GM21381 (cell line): ENCODE data around the gene ZSCAN30.
A peak's percentile ranks its signal among the peaks of the same experiment; 100 is the strongest.
"Not testable (repeated sequence)": the region's sequence is repeated elsewhere in the genome, so short reads cannot be mapped to it uniquely, and the experiment has no call there.

ENCODE experiments used
- ATAC-seq: cut with Tn5 transposase; IDR thresholded peaks from one replicate; pipeline ENCODE4 v1.9.1; 2021; ENCODE audit warnings: mild to moderate bottlenecking, moderate library complexity; ENCODE audit not compliant: unreplicated experiment

Gene ZSCAN30

DNA sequence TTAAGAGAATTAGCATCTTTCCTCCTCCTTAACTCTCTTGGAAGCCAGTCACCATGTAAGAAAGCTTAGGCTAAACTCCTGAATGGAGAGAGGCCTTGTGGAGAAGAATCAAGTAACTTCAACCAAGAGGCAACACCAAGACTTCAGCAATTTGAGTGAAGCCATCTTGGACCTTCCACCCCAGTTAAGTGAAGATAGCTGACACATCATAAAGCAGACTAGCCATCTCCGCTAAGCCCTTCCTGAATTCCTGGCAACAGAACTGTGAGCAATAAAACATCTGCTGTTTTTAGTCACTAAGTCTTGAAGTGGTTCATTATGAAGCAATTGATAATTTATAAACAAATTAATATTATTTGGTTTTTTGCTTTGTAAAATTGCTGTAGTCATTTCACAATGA lies 50.7 kb downstream of the ZSCAN30 start:
- ATAC-seq, result no peak

DNA sequence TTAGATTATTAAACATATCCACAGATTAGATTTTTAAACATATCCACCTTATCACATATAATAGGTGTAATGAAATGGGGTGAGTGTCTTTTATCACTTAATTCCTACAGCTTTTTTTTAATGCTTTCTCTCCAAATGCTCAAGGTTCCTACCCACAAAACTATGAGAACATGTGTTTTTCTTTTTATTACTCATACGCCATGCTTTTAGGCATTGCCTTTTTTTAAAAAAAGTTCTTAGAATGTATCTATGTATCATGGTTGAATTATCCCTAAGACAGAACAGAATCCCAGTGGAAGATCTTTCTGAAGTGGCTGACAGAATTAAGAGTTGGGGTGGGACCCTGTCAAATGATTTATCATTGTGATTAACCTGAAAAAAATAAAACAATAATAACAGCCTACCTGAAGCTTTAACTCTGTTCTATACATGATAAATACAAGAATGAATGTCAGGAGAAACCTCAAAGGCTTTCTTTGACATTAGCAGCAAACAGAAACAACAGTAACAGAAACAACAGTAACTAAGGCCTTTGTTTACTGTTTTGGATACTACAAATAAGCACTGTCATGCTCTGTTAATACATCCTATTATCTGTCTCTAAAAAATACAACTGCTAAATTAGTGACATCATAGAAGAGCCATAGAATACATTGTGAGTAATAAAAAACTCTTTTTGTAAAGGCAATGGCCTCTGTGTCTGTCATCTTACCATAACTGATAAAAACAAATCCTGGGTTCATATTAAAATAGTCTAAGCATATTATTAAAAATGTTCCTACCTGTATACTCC lies 53.3 kb downstream of the ZSCAN30 start:
- no peak for ATAC-seq

DNA sequence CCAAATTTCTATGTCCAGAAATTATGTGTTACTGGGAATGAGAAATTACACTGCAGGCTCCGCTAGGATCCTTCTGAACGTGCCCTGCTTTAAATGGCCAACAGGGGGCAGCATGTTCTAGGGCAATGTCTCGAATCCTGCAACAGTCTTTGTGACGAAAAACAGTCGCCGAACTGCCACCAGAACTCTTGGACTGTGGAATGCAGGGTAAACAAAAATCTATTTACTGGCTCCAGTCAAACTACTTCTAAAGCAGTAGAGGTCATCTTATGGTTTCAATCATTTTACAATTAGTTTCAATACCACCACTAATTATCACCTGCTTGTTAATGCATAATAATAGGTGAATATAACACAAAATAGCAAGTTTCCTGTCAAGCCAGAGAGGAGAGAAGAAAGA lies 59.0 kb downstream of the ZSCAN30 start:
- ATAC-seq, result peak; percentile 91

DNA sequence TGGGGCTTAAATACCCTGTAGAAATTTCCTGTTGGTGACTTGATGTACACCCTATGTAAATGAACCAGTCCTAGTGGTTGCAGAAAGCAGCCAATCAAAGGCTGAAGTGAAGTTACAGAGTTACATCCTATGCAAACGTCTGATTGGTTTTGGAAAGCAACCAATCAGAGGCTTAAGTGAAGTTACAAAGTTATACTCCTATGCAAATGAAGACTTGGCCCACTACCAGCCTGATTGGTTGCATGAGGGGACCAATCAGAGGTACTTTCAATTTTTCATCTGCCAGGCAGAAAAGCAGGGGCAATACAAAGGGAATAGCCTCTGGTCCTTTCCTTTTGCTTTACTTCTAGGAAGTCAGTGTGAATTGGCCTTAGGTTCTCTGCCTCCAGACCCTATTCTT lies 62.8 kb downstream of the ZSCAN30 start:
- no peak for ATAC-seq

DNA sequence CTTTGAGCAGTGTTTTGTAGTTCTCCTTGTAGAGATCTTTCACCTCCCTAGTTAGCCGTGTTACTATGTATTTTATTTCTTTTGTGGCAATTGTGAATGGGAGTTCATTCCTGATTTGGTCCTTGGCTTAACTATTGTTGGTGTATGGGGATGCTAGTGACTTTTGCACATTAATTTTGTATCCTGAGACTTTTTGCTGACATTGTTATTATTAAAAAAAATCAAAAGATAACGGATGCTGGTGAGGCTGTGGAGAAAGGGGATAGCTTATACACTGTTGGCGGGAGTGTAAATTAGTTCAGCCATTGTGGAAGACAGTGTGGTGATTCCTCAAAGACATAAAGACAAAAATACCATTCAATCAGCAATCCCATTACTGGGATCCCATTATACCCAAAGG lies 66.2 kb downstream of the ZSCAN30 start:
- ATAC-seq, result no peak

DNA sequence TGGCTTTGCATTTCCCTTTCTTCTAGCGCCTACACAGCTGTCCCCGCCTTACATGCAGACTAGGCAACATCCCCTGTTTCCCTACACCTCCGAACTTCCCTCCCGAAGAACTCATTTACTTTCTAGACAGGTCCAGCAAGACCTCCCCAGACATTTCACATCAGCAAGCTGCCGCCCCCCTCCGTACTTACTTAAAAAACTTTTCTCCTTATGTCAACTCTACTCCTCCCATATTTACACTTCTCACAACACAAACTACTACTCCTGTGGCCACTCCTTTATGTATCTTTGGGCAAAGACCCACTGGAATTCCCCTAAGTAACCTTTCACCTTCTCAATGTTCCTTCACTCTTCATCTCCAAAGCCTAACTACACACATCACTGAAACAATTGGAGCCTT lies 69.6 kb downstream of the ZSCAN30 start:
- ATAC-seq, result no peak

DNA sequence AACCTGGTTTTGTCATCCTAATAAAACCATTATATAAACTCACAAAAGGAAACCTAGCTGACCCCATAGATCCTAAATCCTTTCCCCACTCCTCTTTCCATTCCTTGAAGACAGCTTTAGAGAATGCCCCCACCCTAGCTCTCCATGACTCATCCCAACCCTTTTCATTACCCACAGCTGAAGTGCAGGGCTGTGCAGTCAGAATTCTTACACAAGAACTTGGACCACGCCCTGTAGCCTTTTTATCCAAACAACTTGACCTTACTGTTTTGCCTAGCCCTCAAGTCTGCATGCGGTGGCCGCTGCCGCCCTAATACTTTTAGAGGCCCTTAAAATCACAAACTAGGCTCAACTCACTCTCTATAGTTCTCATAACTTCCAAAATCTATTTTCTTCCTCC lies 70.7 kb downstream of the ZSCAN30 start:
- ATAC-seq, result not testable (repeated sequence)

DNA sequence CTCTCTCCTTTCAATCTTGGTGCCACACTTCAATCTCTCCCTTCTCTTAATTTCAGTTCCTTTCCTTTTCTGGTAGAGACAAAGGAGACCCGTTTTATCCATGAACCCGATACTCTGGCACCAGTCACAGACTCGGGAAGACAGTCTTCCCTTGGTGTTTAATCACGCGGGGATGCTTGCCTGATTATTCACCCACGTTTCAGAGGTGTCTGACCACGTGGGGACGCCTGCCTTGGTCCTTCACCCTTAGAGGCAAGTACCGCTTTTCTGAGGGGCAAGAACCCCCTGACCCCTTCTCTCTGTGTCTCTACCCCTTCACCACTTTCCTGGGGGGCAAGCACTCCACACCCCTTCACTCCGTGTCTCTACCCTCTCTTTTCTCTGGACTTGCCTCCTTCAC lies 73.4 kb downstream of the ZSCAN30 start:
- not testable (repeated sequence) for ATAC-seq

DNA sequence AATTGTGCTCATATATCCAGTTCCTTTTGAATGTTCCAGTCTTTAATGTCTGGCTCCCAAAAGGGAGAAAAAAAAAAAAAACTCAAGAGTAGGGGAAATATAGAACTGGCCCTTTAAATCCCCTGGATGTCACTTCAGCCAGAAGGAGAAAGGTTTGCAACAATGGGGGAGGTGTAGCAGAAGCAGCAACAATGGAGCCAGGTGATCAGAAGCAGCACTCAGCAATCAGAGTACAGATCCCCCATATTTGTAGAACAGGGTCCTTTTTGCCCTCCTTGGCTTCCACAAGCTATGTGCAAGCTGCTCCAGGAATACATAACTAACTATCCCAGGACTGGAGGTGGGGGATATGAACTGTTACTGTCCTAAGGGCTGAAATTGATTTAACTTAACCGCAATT lies 75.0 kb downstream of the ZSCAN30 start:
- ATAC-seq, result no peak

DNA sequence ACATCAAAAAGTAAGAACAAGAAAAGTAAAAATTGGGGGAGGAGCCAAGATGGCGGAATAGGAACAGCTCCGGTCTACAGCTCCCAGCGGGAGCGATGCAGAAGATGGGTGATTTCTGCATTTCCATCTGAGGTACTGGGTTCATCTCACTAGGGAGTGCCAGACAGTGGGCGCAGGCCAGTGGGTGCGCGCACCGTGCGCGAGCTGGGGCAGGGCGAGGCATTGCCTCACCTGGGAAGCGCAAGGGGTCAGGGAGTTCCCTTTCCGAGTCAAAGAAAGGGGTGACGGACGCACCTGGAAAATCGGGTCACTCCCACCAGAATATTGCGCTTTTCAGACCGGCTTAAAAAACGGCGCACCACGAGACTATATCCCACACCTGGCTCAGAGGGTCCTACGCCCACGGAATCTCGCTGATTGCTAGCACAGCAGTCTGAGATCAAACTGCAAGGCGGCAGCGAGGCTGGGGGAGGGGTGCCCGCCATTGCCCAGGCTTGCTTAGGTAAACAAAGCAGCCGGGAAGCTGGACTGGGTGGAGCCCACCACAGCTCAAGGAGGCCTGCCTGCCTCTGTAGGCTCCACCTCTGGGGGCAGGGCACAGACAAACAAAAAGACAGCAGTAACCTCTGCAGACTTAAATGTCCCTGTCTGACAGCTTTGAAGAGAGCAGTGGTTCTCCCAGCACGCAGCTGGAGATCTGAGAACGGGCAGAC lies 84.1 kb downstream of the ZSCAN30 start:
- ATAC-seq, result not testable (repeated sequence)

DNA sequence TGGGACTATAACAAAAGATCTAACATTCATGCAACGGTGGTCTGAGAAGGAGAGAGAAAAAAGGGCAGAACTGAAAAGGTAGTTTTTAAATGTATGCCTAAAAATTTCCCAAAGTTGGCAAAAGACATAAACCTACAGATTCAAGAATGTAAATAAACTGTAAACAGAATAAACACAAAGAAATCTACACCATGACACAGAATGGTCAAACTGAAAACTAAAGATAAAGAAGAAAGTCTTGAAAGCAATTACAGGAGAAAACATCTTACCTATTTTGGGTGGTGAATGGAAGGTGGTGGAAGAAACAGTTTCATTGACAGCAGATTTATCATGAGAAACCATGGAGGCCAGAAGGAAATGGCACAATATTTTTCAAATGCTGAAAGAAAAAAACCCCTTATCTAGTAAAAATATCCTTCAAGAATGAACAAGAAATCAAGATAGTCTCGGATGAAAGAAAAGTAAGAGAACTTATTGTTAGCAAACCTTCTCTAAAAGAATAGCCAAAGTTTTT lies 84.8 kb downstream of the ZSCAN30 start:
- ATAC-seq, result no peak

DNA sequence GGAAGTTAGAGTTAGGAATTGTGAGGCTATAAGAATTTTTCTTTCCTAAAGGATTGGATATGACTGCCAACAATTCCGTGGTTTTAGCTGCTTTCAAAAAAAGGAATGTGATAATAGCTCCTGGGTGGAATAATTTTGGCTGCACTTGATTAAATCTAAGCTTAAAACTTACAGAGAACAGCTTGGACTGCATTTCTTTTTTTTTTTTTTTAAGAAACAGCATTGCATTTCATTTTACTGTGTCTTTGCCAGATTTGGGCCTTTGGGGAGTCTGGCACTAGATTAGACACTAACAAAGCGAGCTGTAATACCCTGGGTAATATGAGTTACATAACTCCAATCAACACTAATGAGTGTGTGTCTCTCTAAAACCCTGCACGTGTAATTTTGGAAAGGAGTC lies 87.0 kb downstream of the ZSCAN30 start:
- ATAC-seq, result no peak

DNA sequence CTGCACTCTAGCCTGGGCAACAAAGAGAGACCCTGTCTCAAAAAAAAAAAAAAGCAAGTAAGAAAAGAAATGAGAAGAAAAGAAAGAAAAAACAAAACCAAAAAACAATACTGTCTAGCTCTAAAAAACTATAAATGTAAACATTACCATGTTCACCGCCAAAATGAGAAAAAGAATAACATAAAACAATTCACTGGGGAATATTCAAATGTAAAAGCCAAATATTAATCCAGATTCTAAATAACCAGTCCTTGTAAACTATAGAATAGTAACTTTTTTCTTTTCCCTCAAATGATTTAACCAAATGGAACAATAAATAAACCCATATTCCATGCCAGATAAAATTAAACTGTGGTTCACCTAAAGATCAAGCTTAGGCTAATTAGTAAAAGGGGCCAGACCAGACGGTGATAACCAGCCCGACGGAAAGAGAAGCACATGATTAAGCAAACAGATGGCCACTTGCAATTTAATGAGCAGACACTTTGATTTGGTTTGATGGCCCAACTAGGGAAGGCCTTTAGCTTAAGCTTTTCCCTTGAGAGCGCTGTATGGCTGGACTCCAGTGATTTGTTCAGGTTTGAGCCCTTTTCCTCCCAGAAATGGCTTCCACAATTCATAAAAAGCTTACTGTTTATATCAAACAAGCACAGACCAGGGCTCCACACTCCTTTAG lies 88.6 kb downstream of the ZSCAN30 start:
- no peak for ATAC-seq
